CD14-positive monocyte (primary cell): ENCODE results near the gene SHOC1. TPM values are rescaled to one million over a fixed set of nuclear protein-coding genes. Genes with fewer than 3 reads are reported as not detected.

ENCODE experiments used
- DNase-seq, 3 donors: peaks; one replicate each; pipeline ENCODE4 v3.0.0-alpha.2; 2011 to 2022
- H2AFZ ChIP-seq: 2 replicates; pipeline ENCODE4 v1.6.0; 2012; ENCODE audit warnings: mild to moderate bottlenecking, low read depth, low read length, inconsistent platforms; ENCODE audit not compliant: insufficient read depth, poor library complexity, severe bottlenecking
- H3K27ac ChIP-seq, 2 donors: 1 replicate in 1 of 2; 2 replicates in 1 of 2; pipeline ENCODE4 v1.5.1; 2012 to 2013; ENCODE audit warnings: low read length in 2 of 2, control low read depth in 1 of 2, inconsistent platforms in 1 of 2, low read depth in 1 of 2, mild to moderate bottlenecking in 1 of 2
- H3K27me3 ChIP-seq, 2 donors: one replicate each; pipeline versions ENCODE4 v1.6.0 to v1.6.1; 2011 to 2013; ENCODE audit warnings: low read length in 2 of 2; ENCODE audit not compliant: control insufficient read depth in 2 of 2, insufficient read depth in 2 of 2
- H3K36me3 ChIP-seq, 2 donors: replicated peaks in 1 of 2; 1 replicate in 1 of 2; 2 replicates in 1 of 2; pipeline versions ENCODE4 v1.5.1 to v1.6.1; 2012 to 2013; ENCODE audit warnings: low read length in 2 of 2, control low read depth in 1 of 2, inconsistent platforms in 1 of 2, mild to moderate bottlenecking in 1 of 2; ENCODE audit not compliant: insufficient read depth in 2 of 2, control insufficient read depth in 1 of 2
- H3K4me1 ChIP-seq, 2 donors: 1 replicate in 1 of 2; 2 replicates in 1 of 2; pipeline versions ENCODE4 v1.5.1 to v1.6.1; 2012 to 2013; ENCODE audit warnings: low read length in 2 of 2, control low read depth in 1 of 2, inconsistent platforms in 1 of 2, mild to moderate bottlenecking in 1 of 2, moderate library complexity in 1 of 2; ENCODE audit not compliant: insufficient read depth in 2 of 2, control insufficient read depth in 1 of 2
- H3K4me2 ChIP-seq: replicated peaks from 2 replicates; pipeline ENCODE3; 2012; ENCODE audit warnings: low read length, moderate library complexity, mild to moderate bottlenecking; ENCODE audit not compliant: poor library complexity, severe bottlenecking; ENCODE audit errors: extremely low read depth
- H3K4me3 ChIP-seq, 3 experiments: fragments of 200-600 bp in 1 of 3; sonication (generic) in 1 of 3; replicated peaks in 1 of 3; 1 replicate in 2 of 3; 2 replicates in 1 of 3; pipeline ENCODE4 v1.5.1; 2011 to 2013; ENCODE audit warnings: low read length in 3 of 3, mild to moderate bottlenecking in 3 of 3, control low read depth in 2 of 3, low read depth in 2 of 3, inconsistent platforms in 1 of 3, moderate library complexity in 1 of 3
- H3K79me2 ChIP-seq: 2 replicates; pipeline ENCODE4 v1.6.0; 2012; ENCODE audit warnings: mild to moderate bottlenecking, control low read depth, inconsistent platforms, low read length, moderate library complexity; ENCODE audit not compliant: insufficient read depth
- H3K9ac ChIP-seq: 2 replicates; pipeline ENCODE4 v1.6.0; 2017; ENCODE audit warnings: low read length, mild to moderate bottlenecking; ENCODE audit not compliant: insufficient read depth, poor library complexity, severe bottlenecking
- H3K9me3 ChIP-seq, 2 donors: replicated peaks in 1 of 2; 1 replicate in 1 of 2; 2 replicates in 1 of 2; pipeline versions ENCODE4 v1.5.1 to v1.6.1; 2012 to 2013; ENCODE audit warnings: low read length in 2 of 2, control low read depth in 1 of 2; ENCODE audit not compliant: control insufficient read depth in 1 of 2, insufficient read depth in 1 of 2
- H4K20me1 ChIP-seq: 2 replicates; pipeline ENCODE4 v1.6.0; 2012; ENCODE audit warnings: mild to moderate bottlenecking, low read length, control low read depth, moderate library complexity; ENCODE audit not compliant: insufficient read depth
- H3K27ac Mint-ChIP-seq, 7 donors: one replicate each; pipeline ENCODE4 v1.8.0; 2020; ENCODE audit warnings: mild to moderate bottlenecking in 7 of 7, mixed read lengths in 7 of 7, moderate library complexity in 6 of 7, inconsistent platforms in 2 of 7
- H3K27me3 Mint-ChIP-seq, 3 donors: one replicate each; pipeline ENCODE4 v1.8.0; 2021 to 2022; ENCODE audit warnings: low read depth in 3 of 3, mild to moderate bottlenecking in 3 of 3, mixed read lengths in 3 of 3, moderate library complexity in 3 of 3, inconsistent platforms in 1 of 3
- H3K36me3 Mint-ChIP-seq, 2 donors: one replicate each; pipeline ENCODE4 v1.8.0; 2020; ENCODE audit warnings: mixed read lengths in 2 of 2, inconsistent platforms in 1 of 2, mild to moderate bottlenecking in 1 of 2
- H3K4me1 Mint-ChIP-seq: one replicate; pipeline ENCODE4 v1.8.0; 2020; ENCODE audit warnings: mild to moderate bottlenecking, mixed read lengths
- H3K4me3 Mint-ChIP-seq, 2 donors: one replicate each; pipeline ENCODE4 v1.8.0; 2020; ENCODE audit warnings: mild to moderate bottlenecking in 2 of 2, mixed read lengths in 2 of 2, moderate library complexity in 1 of 2
- H3K9me3 Mint-ChIP-seq, 7 donors: one replicate each; pipeline ENCODE4 v1.8.0; 2020 to 2022; ENCODE audit warnings: mixed read lengths in 7 of 7, mild to moderate bottlenecking in 6 of 7, moderate library complexity in 6 of 7, inconsistent platforms in 2 of 7
- WGBS: methylation state at CpG from one replicate; pipeline ENCODE4 v1.1.5; 2013; ENCODE audit warnings: missing lambda C conversion rate; ENCODE audit not compliant: insufficient coverage; 5-methylcytosine and 5-hydroxymethylcytosine counted together
- intact Hi-C, 2 donors: fragments of 100-400 bp; cut with micrococcal nuclease; formaldehyde crosslinking; loops; one replicate each; pipeline versions ENCODE4 v1.15.0 to v1.15.1; 2023
- polyA plus RNA-seq, 3 donors: library from polyadenylated mRNA; depleted of rRNA in 1 of 3; unstranded in 2 of 3; stranded (reverse) in 1 of 3; fragments of 300-500 nt in 2 of 3; fragments of >200 nt in 1 of 3; fragmentation: Illumina TruSeq in 2 of 3; gene quantifications; 1 replicate in 2 of 3; 2 replicates in 1 of 3; pipeline ENCODE4 v1.2.3, GENCODE V29; 2012 to 2021
- TF ChIP-seq, protein P1 (sequence below): fragments of 200-600 bp; IDR thresholded peaks from one replicate; pipeline ENCODE4 v1.8.0; 2022; ENCODE audit warnings: antibody characterized with exemption, mild to moderate bottlenecking

SHOC1 gene
- polyA plus RNA-seq, 3 donors, result not detected

DNA sequence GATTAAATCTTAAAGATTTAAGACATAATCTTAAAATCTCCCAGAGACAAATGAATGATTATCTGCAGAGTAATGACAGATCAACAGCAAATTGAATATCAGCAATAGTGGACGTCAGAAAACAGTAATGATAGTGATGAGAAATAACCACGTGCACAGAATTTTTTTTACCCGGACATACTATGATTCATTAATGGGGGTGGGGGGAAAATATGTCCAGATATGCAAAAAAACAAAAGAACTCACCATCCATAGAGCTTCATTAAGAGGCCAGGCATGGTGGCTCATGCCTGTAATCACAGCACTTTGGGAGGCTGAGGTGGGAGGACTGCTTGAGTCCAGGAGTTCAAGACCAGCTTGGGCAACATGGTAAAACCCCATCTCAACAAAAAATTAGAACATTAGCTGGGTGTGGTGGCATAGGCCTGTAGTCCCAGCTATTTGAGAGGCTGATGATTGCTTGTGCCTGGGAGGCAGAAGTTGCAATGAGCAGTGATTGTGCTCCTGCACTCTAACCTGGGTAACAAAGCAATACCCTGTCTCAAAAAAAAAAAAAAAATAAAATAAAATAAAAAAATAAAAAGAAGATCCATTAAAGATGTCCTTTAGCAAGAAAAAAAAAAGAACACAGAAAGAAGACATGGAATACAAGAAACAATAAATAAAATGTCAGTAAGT is 30.9 kb upstream of the SHOC1 start:
- no peak overlapping the region for H2AFZ ChIP-seq
- no peaks in the 10 kb centered on the region for H3K9me3 ChIP-seq
- H3K4me3 Mint-ChIP-seq, result no peak overlapping the region
- no peak for DNase-seq
- H3K36me3 ChIP-seq, result no peaks in the 10 kb centered on the region
- H3K27me3 Mint-ChIP-seq, result peaks cover 4 to 12% (median 5%) of the 10 kb centered on the region in 3 donors
- H3K4me2 ChIP-seq, result no peak overlapping the region
- H3K4me1 ChIP-seq, result no peaks in the 10 kb centered on the region
- WGBS, result no CpG with 5 or more reads among the region's 3 CpGs
- TF ChIP-seq, protein P1, sequence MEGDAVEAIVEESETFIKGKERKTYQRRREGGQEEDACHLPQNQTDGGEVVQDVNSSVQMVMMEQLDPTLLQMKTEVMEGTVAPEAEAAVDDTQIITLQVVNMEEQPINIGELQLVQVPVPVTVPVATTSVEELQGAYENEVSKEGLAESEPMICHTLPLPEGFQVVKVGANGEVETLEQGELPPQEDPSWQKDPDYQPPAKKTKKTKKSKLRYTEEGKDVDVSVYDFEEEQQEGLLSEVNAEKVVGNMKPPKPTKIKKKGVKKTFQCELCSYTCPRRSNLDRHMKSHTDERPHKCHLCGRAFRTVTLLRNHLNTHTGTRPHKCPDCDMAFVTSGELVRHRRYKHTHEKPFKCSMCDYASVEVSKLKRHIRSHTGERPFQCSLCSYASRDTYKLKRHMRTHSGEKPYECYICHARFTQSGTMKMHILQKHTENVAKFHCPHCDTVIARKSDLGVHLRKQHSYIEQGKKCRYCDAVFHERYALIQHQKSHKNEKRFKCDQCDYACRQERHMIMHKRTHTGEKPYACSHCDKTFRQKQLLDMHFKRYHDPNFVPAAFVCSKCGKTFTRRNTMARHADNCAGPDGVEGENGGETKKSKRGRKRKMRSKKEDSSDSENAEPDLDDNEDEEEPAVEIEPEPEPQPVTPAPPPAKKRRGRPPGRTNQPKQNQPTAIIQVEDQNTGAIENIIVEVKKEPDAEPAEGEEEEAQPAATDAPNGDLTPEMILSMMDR, result no peak
- no peaks in the 10 kb centered on the region for H3K36me3 Mint-ChIP-seq
- H3K4me1 Mint-ChIP-seq, result no peaks in the 10 kb centered on the region
- no peaks in the 10 kb centered on the region for H3K79me2 ChIP-seq
- H4K20me1 ChIP-seq, result no peaks in the 10 kb centered on the region
- H3K9me3 Mint-ChIP-seq, result no peaks in the 10 kb centered on the region
- no peak overlapping the region for H3K27ac ChIP-seq
- H3K4me3 ChIP-seq, result no peak overlapping the region
- H3K27ac Mint-ChIP-seq, result no peak overlapping the region
- H3K27me3 ChIP-seq, result no peaks in the 10 kb centered on the region
- no peak overlapping the region for H3K9ac ChIP-seq
- intact Hi-C loops, result no loop called here

DNA sequence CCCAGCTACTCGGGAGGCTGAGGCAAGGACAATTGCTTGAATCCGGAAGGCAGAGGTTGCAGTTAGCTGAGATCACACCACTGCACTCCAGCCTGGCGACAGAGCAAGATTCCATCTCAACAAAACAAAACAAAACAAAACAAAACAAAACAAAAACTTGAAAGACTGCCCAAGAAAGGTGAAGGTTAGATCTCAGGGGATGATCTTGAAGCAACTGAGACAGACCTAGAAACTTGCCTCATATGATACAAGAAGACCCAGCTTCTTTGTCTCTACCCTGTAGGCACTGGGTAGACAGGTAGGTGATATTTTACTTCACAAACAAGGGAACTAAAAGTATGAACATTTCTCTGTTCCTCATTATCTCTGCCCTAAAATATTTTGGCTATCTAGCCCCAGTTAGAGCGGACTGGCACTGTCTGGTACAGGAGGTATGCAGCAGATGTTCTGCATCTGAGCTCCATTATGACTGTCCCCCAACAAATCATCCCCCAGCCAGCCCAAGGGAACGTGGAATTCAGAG is 26.3 kb upstream of the SHOC1 start:
- Histone ChIP-seq H3K79me2 (no peaks in the 10 kb centered on the region), H4K20me1 (no peaks in the 10 kb centered on the region), H3K9ac (no peak overlapping the region), H3K27ac (no peak overlapping the region), H3K36me3 (no peaks in the 10 kb centered on the region), H3K4me2 (no peak overlapping the region), H3K27me3 (no peaks in the 10 kb centered on the region), H3K4me3 (no peak overlapping the region), H3K9me3 (no peaks in the 10 kb centered on the region), H2AFZ (no peak overlapping the region), H3K4me1 (no peaks in the 10 kb centered on the region)
- Mint-ChIP-seq H3K4me1 (no peaks in the 10 kb centered on the region), H3K27ac (no peak overlapping the region), H3K4me3 (no peak overlapping the region), H3K36me3 (no peaks in the 10 kb centered on the region), H3K27me3 (peaks cover 4 to 13% (median 5%) of the 10 kb centered on the region in 3 donors), H3K9me3 (peaks cover 0 to 2% (median 0%) of the 10 kb centered on the region in 7 donors)
- TF ChIP-seq, protein P1, result no peak
- intact Hi-C loops, result no loop called here
- WGBS, result 100% methylated on average over 2 of the region's 5 CpGs
- no peak for DNase-seq
